Muscle of arm (tissue), 14 donors: ENCODE results near the gene C16orf90. TPM values are rescaled to one million over a fixed set of nuclear protein-coding genes. Genes with fewer than 3 reads are reported as not detected.
A peak's percentile ranks its signal among the peaks of the same experiment; 100 is the strongest.

Source experiments
- DNase-seq: peaks from one replicate; pipeline ENCODE4 v3.0.0-alpha.2; 2013
- long read RNA-seq, 11 donors: transcript quantifications; one replicate each; lab custom pipeline, GENCODE V29; 2026
- polyA plus RNA-seq, 12 donors: library from polyadenylated mRNA; unstranded; fragments of 120-200 nt; gene quantifications; one replicate each; pipeline ENCODE4 v1.2.1, GENCODE V29; 2013; ENCODE audit not compliant: insufficient read length in 12 of 12

C16orf90 gene
- not detected for polyA plus RNA-seq
- long read RNA-seq, donor 1 = 0 reads
- long read RNA-seq, donor 2 = 0 reads
- long read RNA-seq, donor 3 = 0 reads
- long read RNA-seq, donor 4 = 0 reads
- long read RNA-seq, donor 5 = 0 reads
- long read RNA-seq, donor 6 = 0 reads
- long read RNA-seq, donor 7 = 0 reads
- long read RNA-seq, donor 8 = 0 reads
- long read RNA-seq, donor 9 = 0 reads
- long read RNA-seq, donor 10 = 0 reads
- long read RNA-seq, donor 11 = 0 reads

GRCh38 chr16:3495176-3495575 lies at the start of gene C16orf90:
Gene C16orf90 (minus strand): TSS chr16:3495489. CDS start chr16:3495421, 68 bp downstream.
- DNase-seq = no peak

DNA sequence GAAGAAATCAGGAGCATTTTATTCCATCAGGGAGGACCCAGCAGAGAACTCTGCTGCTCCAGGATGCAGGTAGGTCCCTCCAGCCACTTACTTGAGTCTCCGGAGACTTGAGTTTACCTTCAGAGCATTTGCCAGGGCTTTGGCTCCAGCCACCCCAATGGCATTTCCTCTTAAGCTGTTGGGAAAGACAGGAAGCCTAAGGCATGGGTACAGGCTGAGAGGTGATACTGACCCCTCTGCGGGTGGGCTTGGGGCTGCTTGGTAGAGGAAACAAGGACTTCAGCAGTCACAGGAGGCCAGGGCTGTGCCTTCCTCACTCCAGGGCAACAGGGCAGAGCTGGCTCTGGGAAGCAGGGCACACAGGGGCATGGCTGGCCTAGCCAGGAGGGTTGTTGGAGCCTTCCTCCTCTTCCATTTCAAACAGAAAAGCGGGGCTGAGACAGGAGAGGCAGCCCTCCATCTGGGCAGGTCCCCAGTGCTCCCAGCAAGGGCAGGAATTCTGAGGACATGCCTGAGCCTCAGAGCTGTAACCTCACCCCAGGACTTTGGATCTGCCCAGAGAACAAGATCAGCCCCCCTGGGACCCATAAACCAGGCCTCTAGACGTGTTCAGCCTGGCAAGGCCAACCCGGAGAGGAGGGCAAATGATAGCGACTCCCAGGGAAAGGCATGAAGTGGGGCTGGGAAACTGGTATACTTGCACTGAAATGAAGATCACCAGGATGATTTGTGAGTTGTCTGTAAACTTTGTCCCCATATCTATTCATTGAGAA lies 47.5 kb upstream of the C16orf90 start:
- DNase-seq = no peak

GRCh38 chr16:3541527-3542155 lies 46.4 kb upstream of the C16orf90 start:
- no peak for DNase-seq

DNA sequence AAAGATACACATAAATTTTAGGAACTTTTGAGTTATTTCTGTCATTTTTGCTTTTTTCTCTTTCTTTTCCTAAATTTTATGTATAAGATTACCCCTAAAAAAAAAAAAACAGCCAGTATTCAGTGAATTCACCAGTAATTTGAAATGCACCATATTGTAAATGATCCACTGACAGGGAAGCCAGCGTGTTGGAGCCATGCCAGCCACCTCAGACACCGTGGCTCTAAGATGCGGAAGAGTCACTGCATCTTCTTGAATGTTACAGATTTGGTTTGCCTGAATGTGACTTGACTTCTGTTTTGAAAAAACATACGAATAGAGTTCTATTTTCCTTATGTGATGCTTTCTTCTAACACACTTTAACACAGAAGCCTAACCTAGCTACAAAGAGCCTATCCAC lies 42.9 kb upstream of the C16orf90 start:
- no peak for DNase-seq

GRCh38 chr16:3536851-3537250 lies 41.6 kb upstream of the C16orf90 start:
- DNase-seq = no peak

GRCh38 chr16:3536271-3536731 lies 41.0 kb upstream of the C16orf90 start:
- peak; percentile 80 for DNase-seq

DNA sequence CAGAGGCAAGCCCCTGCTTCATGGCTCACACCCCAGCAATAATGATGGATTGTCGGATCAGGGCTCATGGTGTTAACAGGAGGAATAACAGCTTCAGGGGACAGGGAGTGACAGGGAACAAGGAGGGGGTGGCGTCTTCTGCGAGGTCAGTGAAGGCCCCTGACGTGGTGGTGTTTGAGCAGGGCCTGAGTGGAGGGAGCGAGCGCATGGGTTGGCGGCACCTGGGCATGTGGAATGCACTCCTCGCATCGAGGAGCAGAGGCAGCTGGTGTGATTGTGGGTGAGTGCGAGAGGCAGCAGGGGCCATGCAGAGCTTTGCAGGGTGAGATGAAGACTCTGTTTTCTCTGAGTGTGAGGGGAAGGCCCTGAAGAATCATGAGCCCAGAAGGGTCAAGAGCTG lies 38.8 kb upstream of the C16orf90 start:
- no peak for DNase-seq

- no peak for DNase-seq
Observed at GRCh38 chr16:3532741-3533140, 37.5 kb upstream of the C16orf90 start.

DNA sequence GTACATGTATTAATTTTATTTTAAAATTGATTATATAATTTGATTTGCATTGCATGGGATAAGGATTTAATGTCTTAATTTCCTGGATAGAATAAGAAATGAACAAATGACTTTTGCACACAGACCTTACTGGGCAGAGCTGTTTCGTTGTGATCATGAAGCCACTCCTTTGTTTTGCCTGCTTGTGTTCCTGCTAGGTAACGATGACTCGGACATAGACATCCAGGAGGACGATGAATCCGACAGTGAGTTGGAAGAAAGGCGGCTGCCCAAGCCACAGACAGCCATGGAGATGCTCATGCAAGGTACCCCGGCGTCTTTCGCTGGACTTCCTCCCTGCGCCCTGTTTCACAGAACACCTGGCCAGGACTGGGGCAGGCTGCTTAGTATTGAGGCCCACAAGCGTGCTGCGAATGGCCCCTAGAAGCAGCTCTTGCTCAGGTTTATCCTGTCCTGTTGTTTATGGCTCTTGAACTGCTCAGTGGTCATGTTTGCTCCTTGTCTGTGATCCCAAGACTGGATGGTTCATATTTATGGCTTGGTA lies 35.2 kb upstream of the C16orf90 start:
- no peak for DNase-seq

DNA sequence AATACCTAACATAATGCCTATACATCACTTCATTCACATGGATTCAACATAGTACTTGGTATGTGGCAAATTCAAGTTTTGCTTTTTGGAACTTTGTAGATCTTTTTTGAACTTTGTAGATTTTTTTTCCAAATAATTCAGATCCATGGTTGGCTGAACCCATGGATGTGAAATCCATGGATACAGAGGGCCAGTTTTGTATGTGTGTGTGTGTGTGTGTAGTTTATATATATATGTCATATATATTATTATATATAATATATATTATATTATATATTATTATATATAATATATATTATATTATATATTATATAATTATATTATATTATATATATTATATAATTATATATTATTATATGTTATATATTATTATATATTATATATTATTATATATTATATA lies 33.9 kb upstream of the C16orf90 start:
- DNase-seq = no peak

DNA sequence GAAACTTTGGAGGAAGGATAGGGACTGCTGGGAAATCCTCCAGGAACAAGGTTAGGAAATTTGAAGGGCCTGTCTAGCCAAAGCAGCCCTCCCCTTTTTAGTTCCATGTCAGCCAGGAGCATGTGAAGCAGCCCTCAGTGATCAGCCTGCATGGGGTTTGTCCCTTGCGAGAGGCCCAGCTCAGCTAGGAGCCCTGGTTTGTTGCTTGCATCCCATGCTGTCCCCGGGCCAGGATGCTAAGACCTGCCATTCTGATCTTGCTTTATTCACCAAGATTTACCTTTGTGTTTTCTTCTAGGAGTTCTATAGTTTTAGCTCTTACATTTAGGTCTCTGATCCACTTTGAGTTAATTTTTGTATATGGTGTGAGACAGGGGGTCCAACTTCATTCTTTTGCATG lies 33.1 kb upstream of the C16orf90 start:
- DNase-seq = no peak

- DNase-seq = peak; percentile 57
Observed at GRCh38 chr16:3527216-3527829, 32.0 kb upstream of the C16orf90 start.

- DNase-seq = no peak
Observed at GRCh38 chr16:3525951-3526350, 30.7 kb upstream of the C16orf90 start.

DNA sequence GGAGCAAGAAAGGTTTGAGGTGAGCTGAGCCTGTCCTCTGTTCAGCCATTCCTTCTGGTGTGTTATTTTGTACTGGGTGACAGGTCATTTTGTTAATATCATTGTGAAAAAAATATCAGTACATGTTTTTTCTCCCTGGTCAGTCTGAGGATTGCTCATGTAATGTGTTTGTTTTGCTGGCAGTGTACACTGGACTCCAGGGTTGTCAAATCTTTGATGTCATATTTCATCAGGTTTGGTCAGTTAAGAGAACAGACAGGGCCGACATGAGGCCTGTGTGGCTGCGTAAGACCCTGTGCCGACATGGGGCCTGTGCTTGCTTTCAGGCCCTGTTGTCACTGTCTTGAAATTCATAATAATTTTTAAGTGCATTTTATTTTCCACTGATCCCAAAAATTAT lies 28.0 kb upstream of the C16orf90 start:
- DNase-seq = no peak

DNA sequence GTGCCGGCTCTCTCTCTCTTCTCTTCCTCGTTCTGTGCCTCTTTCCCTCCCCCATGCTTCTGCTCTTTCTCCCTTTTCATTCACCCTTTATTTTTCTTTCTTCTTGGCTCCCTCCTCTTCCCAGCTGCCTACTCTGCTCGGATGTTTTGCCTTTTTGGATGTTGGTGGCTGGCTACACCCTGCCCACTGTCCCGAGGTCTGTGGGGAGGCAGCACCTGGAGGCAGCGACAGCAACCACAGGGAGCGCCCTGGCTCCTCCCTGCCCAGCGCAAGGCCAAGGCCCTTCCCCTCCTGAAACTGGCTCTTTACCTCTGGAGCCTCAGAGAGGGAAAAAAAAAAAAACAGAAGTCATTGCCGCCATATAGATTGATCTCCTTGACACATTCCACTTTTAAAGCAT lies 25.6 kb upstream of the C16orf90 start:
- no peak for DNase-seq

DNA sequence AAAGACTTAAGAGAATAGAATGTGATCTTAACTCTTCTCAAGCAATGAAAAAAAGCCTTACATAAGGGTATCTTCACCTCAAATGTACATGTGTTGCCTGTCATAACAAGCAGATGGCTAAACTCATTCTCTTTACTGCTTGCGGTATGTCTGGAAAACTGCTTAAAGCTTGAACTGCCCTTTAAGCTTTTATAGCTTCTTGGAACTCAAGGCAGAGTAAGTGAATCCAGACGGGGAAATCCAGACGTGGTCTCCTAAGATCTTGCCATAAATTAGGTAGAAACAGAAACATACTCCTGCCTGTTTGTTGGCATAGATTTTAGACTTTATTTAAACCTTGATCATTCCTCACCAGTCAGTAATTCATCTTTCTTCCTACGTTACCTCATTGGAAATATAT lies 25.1 kb upstream of the C16orf90 start:
- DNase-seq = peak; percentile 86

DNA sequence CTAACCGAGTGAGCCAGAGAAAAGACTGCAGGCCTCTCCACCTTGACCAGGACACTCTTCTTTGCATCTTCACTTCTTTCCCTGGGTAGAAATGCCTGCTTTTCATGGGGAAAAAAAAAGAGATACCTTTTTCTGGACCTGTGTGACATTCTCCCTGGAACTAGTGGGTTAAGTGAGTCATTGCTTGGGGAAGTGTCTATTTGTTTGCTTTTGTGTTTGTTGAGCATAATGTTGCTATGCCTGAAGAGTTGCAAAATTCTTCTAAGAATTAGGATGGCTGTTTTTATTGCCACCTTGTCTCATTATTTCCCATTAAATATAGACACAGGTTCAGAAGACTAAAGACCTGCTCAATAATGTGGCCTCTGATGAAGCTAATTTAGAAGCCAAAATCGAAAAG lies 24.3 kb upstream of the C16orf90 start:
- DNase-seq = no peak

DNA sequence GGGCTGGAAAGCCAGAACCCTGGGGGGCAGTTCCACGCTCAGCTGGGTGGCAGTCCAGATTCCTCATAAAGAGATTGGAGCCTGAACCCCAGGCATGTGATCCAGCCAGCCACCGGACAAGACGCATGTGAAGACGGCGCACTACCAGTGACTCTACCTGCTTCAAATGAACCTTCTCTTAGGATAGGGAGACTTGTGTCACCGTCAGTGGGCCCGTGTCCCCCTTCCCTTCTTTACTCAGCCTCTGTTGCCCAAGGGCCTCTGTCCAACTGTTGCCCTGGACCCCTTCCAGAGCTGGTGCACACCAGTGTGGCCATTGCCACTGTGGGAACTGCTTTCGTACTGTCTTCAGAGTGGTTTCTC lies 23.7 kb upstream of the C16orf90 start:
- no peak for DNase-seq

GRCh38 chr16:3518292-3518985 lies 23.1 kb upstream of the C16orf90 start:
- no peak for DNase-seq

GRCh38 chr16:3515897-3516296 lies 20.6 kb upstream of the C16orf90 start:
- no peak for DNase-seq

GRCh38 chr16:3514621-3515020 lies 19.3 kb upstream of the C16orf90 start:
- no peak for DNase-seq
